ENCODE data around the gene CLDN15. TPM values are rescaled to one million over a fixed set of nuclear protein-coding genes. Genes with fewer than 3 reads are reported as not detected.

The CLDN15 gene
- total RNA-seq, 1 experiment from 2014 or later, result 6.4 TPM

- no peak overlapping the region for H3K4me3 Mint-ChIP-seq (ENCODE audit: low read depth, unreplicated experiment)
- intact Hi-C loops (cut with micrococcal nuclease; ENCODE audit: unreplicated experiment), result no loop called here
- H3K27ac Mint-ChIP-seq (ENCODE audit: unreplicated experiment), result no peak overlapping the region
- CTCF ChIA-PET, result interaction anchor here (0.6 kb wide), 1 partner anchor 462 kb away, joined by 3 read pairs; no protein-coding TSS in a partner anchor
- no TSS peak for BruUV-seq (replicated peaks)
- H3K36me3 Mint-ChIP-seq (ENCODE audit: insufficient read depth, unreplicated experiment), result no peaks in the 10 kb centered on the region
- H3K4me1 Mint-ChIP-seq (ENCODE audit: low read depth, unreplicated experiment), result no peaks in the 10 kb centered on the region
- no peak for DNase-seq
- peaks cover 34% of the 10 kb centered on the region for H3K27me3 Mint-ChIP-seq (ENCODE audit: unreplicated experiment)
- no peak for TF ChIP-seq CTCF (IDR thresholded peaks at IDR 0.05; ENCODE audit: unreplicated experiment)
- H3K9me3 Mint-ChIP-seq (ENCODE audit: low read depth, unreplicated experiment), result no peaks in the 10 kb centered on the region
These were observed 41.1 kb upstream of the CLDN15 start for GRCh38 chr7:101278461-101279292.

GRCh38 chr7:101277155-101277554, 39.6 kb upstream of the CLDN15 start:
- Mint-ChIP-seq H3K4me3 (ENCODE audit: low read depth, unreplicated experiment) (no peak overlapping the region), H3K4me1 (ENCODE audit: low read depth, unreplicated experiment) (no peaks in the 10 kb centered on the region), H3K9me3 (ENCODE audit: low read depth, unreplicated experiment) (no peaks in the 10 kb centered on the region), H3K36me3 (ENCODE audit: insufficient read depth, unreplicated experiment) (no peaks in the 10 kb centered on the region), H3K27ac (ENCODE audit: unreplicated experiment) (no peak overlapping the region), H3K27me3 (ENCODE audit: unreplicated experiment) (peaks cover 43% of the 10 kb centered on the region)
- DNase-seq, result no peak
- TF ChIP-seq CTCF (IDR thresholded peaks at IDR 0.05; ENCODE audit: unreplicated experiment), result no peak
- CTCF ChIA-PET, result no interaction called here
- intact Hi-C loops (cut with micrococcal nuclease; ENCODE audit: unreplicated experiment), result no loop called here
- no TSS peak for BruUV-seq (replicated peaks)

GRCh38 chr7:101273206-101273605, 35.6 kb upstream of the CLDN15 start:
- Mint-ChIP-seq H3K9me3 (ENCODE audit: low read depth, unreplicated experiment) (no peaks in the 10 kb centered on the region), H3K4me3 (ENCODE audit: low read depth, unreplicated experiment) (no peak overlapping the region), H3K27me3 (ENCODE audit: unreplicated experiment) (peaks cover 33% of the 10 kb centered on the region), H3K27ac (ENCODE audit: unreplicated experiment) (no peak overlapping the region), H3K4me1 (ENCODE audit: low read depth, unreplicated experiment) (no peaks in the 10 kb centered on the region), H3K36me3 (ENCODE audit: insufficient read depth, unreplicated experiment) (no peaks in the 10 kb centered on the region)
- no peak for DNase-seq
- BruUV-seq (replicated peaks), result no TSS peak
- intact Hi-C loops (cut with micrococcal nuclease; ENCODE audit: unreplicated experiment), result no loop called here
- TF ChIP-seq CTCF (IDR thresholded peaks at IDR 0.05; ENCODE audit: unreplicated experiment), result no peak
- CTCF ChIA-PET, result interaction anchor here (0.6 kb wide), 1 partner anchor 129 kb away, joined by 4 read pairs; no protein-coding TSS in a partner anchor

GRCh38 chr7:101271021-101271420, 33.4 kb upstream of the CLDN15 start:
- H3K27ac Mint-ChIP-seq (ENCODE audit: unreplicated experiment), result no peak overlapping the region
- H3K9me3 Mint-ChIP-seq (ENCODE audit: low read depth, unreplicated experiment), result no peaks in the 10 kb centered on the region
- CTCF ChIA-PET, result no interaction called here
- H3K27me3 Mint-ChIP-seq (ENCODE audit: unreplicated experiment), result peaks cover 13% of the 10 kb centered on the region
- no peaks in the 10 kb centered on the region for H3K4me1 Mint-ChIP-seq (ENCODE audit: low read depth, unreplicated experiment)
- H3K4me3 Mint-ChIP-seq (ENCODE audit: low read depth, unreplicated experiment), result no peak overlapping the region
- intact Hi-C loops (cut with micrococcal nuclease; ENCODE audit: unreplicated experiment), result no loop called here
- DNase-seq, result no peak
- no peaks in the 10 kb centered on the region for H3K36me3 Mint-ChIP-seq (ENCODE audit: insufficient read depth, unreplicated experiment)
- TF ChIP-seq CTCF (IDR thresholded peaks at IDR 0.05; ENCODE audit: unreplicated experiment), result no peak
- BruUV-seq (replicated peaks), result no TSS peak
